GM21528 (cell line): ENCODE results near the gene C1QTNF5.

Experiments used
- ATAC-seq: cut with Tn5 transposase; IDR thresholded peaks from one replicate; pipeline ENCODE4 v1.9.1; 2021; ENCODE audit warnings: mild to moderate bottlenecking, moderate library complexity; ENCODE audit not compliant: unreplicated experiment, low FRiP score

C1QTNF5 gene

DNA sequence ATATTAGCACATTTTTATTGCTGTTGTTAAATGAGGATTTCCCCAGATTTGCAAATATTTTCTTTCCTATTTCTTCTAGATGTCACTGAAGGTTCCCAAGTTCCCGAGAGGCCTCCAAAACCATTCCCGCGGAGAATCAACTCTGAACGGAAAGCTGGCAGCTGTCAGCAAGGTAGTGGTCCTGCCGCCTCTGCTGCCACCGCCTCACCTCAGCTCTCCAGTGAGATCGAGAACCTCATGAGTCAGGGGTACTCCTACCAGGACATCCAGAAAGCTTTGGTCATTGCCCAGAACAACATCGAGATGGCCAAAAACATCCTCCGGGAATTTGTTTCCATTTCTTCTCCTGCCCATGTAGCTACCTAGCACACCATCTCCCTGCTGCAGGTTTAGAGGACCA, 41.3 kb downstream of the C1QTNF5 start:
- no peak for ATAC-seq

DNA sequence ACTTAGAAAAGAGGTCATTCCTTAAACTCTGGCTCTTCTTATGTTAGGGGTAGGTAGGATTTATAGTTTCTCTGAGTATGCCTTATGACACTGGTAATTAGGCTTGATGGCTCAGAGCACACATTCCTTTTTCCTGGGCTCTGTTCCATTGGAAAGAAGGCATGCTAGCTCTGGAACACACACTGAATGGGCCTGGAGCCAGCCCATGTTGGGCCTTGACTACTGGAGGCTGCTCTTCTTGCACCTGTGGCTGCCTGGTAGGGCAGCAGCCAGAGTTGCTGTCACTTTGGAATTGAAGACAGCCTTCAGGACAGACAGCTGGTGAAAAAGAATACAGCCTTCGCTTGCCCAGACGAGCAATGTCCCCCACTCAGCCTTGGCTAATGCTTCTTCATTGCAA, 42.0 kb downstream of the C1QTNF5 start:
- ATAC-seq = no peak

DNA sequence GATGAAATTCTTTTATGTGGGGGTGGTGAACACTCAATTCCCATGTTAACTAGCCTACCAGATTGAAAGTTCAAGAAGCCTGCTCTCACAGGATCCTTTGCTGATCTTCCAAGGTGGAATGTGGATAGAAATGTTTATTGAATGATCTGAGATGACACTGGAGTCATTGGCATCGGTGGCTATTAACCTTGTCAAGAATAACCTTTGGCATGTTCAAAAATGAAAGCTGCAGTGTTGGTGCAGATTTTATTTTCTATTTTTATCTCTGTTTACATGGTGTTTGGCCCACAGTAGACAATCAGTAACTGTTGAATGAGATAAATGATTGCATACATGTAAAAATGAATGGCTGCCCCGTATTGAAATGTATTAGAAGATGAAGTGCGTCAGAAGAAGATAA, 42.7 kb downstream of the C1QTNF5 start:
- no peak for ATAC-seq

- ATAC-seq = no peak
Measured at GRCh38 chr11:119295178-119295577, 45.5 kb downstream of the C1QTNF5 start.

GRCh38 chr11:119293461-119293860, 47.2 kb downstream of the C1QTNF5 start:
- no peak for ATAC-seq

DNA sequence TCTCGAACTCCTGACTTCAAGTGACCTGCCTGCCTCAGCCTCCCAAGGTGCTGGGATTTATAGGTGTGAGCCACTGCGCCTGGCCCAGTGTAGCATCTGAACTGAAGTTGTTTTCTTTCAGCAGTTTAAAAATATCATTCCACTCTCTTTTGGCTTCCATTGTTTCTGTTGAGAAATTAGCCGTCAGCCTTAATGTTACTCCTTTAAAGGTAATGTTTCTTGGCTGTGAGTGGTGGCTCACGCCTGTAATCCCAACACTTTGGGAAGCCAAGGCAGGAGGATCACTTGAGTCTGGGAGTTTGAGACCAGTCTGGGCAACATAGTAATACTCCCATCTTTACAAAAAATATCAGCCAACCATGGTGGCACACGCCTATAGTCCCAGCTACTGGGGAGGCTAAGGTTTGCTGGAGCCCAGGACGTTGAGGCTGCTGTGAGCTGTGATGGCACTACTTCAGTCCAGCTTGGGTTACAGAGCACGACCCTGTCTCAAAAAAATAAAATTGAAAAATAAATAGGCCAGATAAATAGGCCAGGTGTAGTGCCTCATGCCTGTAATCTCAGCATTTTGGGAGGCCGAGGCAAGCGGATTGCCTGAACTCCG, 49.7 kb downstream of the C1QTNF5 start:
- ATAC-seq = no peak
